MG63 (cell line): Measurements from ENCODE around the gene AGT. TPM values are rescaled to one million over a fixed set of nuclear protein-coding genes. Genes with fewer than 3 reads are reported as not detected.
"Not testable (repeated sequence)": the region's sequence is repeated elsewhere in the genome, so short reads cannot be mapped to it uniquely, and the experiment has no call there.

Experiments
- DNase-seq: peaks from one replicate; pipeline ENCODE4 v3.0.0-alpha.2; 2020
- H3K27me3 ChIP-seq: fragments of 250-450 bp; sonication (Bioruptor Pico); 2 replicates; pipeline ENCODE4 v1.5.1; 2020; ENCODE audit warnings: mild to moderate bottlenecking, moderate library complexity
- H3K36me3 ChIP-seq: fragments of 250-450 bp; sonication (Bioruptor Pico); 2 replicates; pipeline ENCODE4 v1.5.1; 2020; ENCODE audit warnings: mild to moderate bottlenecking, moderate library complexity
- H3K4me3 ChIP-seq: fragments of 250-450 bp; sonication (Bioruptor Pico); 2 replicates; pipeline ENCODE4 v1.5.1; 2020; ENCODE audit warnings: mild to moderate bottlenecking, moderate library complexity
- H3K9me3 ChIP-seq: fragments of 250-450 bp; sonication (Bioruptor Pico); 2 replicates; pipeline ENCODE4 v1.5.1; 2020; ENCODE audit warnings: mild to moderate bottlenecking, moderate library complexity
- total RNA-seq: library from RNA; depleted of rRNA; stranded (reverse); fragments of >200 nt; shearing (Covaris generic); gene quantifications from 2 replicates; pipeline ENCODE4 v1.2.3, GENCODE V29; 2014; ENCODE audit warnings: low replicate concordance

The AGT gene
- total RNA-seq, 1 experiment from 2014 or later: not detected

- DNase-seq: no peak
Observed at GRCh38 chr1:230702934-230703678, 10.8 kb downstream of the AGT start.

GRCh38 chr1:230701895-230702768, 11.8 kb downstream of the AGT start:
- no peaks in the 10 kb centered on the region for H3K36me3 ChIP-seq
- H3K4me3 ChIP-seq: no peak overlapping the region
- no peak for DNase-seq
- no peaks in the 10 kb centered on the region for H3K9me3 ChIP-seq
- no peaks in the 10 kb centered on the region; the same call in 1 of the 2 replicates for H3K27me3 ChIP-seq

More at GRCh38 chr1:230702934-230703678, 10.8 kb downstream of the AGT start:
- no peak overlapping the region for H3K4me3 ChIP-seq
- no peaks in the 10 kb centered on the region; the same call in 1 of the 2 replicates for H3K27me3 ChIP-seq
- no peaks in the 10 kb centered on the region for H3K36me3 ChIP-seq
- H3K9me3 ChIP-seq: no peaks in the 10 kb centered on the region

DNA sequence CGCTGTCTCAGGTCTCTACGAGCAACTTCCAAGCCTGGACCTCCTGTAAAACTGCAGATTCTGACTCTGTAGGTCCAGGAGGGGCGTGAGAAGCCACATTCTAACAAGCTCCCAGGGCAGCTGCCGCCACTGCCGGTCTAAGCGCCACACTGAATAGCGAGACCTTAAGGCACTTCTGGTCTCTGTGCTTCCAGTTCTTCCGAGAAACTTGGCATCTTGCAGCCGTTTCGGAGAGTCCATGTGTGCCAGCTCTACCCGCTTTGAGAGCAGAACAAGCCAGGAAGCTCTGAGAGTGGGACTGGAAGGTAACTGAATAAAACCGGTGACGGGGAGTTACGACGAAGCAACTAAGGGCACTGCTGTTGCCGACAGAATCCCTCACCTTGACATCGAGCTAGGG, 12.5 kb downstream of the AGT start:
- Histone ChIP-seq H3K36me3 (no peaks in the 10 kb centered on the region), H3K9me3 (no peaks in the 10 kb centered on the region), H3K27me3 (no peaks in the 10 kb centered on the region; the same call in 1 of the 2 replicates), H3K4me3 (no peak overlapping the region)
- DNase-seq: no peak

DNA sequence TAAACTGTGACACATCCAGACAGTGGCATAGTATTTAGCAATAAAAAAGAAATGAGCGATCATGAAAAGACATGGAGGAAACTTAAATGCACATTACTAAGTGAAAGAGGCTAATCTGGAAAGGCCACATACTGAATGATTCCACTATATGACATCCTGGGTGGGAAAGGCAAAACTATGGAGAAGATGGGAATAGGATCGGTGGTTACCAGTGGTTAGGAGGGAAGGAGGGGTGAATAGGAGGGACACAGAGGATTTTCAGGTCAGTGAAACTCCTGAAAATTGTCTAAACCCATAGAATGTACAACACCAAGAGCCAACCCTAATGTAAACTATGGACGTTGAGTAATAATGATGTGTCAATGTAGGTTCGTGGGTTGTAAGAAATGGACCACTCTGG, 13.8 kb downstream of the AGT start:
- H3K9me3 ChIP-seq: no peaks in the 10 kb centered on the region
- DNase-seq: no peak
- no peaks in the 10 kb centered on the region for H3K36me3 ChIP-seq
- H3K27me3 ChIP-seq: no peaks in the 10 kb centered on the region; the same call in 1 of the 2 replicates
- no peak overlapping the region for H3K4me3 ChIP-seq

DNA sequence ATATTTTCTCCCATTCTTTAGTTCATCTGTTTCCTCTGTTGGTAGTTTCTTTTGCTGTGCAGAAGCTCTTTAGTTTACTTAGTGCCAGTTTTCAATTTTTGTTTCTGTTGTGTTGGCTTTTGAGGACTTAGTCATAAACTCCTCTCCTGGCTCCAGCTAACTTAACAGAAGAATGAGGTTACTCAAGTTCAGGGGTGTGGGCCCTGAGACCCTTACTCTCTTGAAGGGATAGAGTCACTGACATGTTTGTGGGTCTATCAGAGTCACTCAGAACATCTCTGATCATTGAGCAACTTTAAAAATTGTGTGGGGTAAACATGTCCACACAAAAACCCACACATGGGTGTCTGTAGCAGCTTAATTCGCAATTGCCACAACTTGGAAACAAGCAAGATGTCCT, 14.2 kb downstream of the AGT start:
- no peak overlapping the region for H3K4me3 ChIP-seq
- H3K27me3 ChIP-seq: no peaks in the 10 kb centered on the region; the same call in 1 of the 2 replicates
- H3K9me3 ChIP-seq: no peaks in the 10 kb centered on the region
- H3K36me3 ChIP-seq: no peaks in the 10 kb centered on the region
- no peak for DNase-seq

- not testable (repeated sequence) for H3K9me3 ChIP-seq
Observed at GRCh38 chr1:230698964-230699363, 15.0 kb downstream of the AGT start.

GRCh38 chr1:230698130-230698529, 15.8 kb downstream of the AGT start:
- H3K9me3 ChIP-seq: no peaks in the 10 kb centered on the region
- no peaks in the 10 kb centered on the region; the same call in 1 of the 2 replicates for H3K27me3 ChIP-seq
- H3K36me3 ChIP-seq: peaks cover 9% of the 10 kb centered on the region
- no peak for DNase-seq
- no peak overlapping the region for H3K4me3 ChIP-seq

More at GRCh38 chr1:230698964-230699363, 15.0 kb downstream of the AGT start:
- H3K4me3 ChIP-seq, H3K36me3 ChIP-seq, H3K27me3 ChIP-seq, DNase-seq: not testable (repeated sequence)

GRCh38 chr1:230696722-230697437, 17.0 kb downstream of the AGT start:
- Histone ChIP-seq H3K36me3 (peaks cover 12% of the 10 kb centered on the region), H3K27me3 (no peaks in the 10 kb centered on the region; the same call in 1 of the 2 replicates), H3K4me3 (no peak overlapping the region), H3K9me3 (no peaks in the 10 kb centered on the region)
- DNase-seq: no peak

DNA sequence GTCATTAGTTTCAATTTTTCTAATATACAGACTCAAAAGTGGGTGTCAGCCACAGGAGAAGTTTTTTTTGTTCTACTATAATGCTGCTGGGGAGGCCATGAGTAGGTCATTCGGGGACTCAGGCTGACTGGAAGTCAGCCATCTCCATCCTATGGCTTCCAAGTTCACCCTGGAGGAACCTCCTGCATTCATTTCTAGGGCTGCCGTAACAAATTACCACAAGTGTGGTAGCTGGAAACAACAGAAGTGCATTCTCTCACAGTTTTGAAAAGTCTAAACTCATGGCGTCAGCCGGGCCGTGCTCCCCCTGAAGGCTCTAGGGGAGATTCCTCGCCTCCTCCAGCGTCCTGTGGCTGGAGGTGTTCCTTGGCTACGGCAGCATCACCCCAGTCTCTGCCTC, 17.7 kb downstream of the AGT start:
- no peak overlapping the region for H3K4me3 ChIP-seq
- H3K9me3 ChIP-seq: no peaks in the 10 kb centered on the region
- H3K27me3 ChIP-seq: no peaks in the 10 kb centered on the region
- peaks cover 18% of the 10 kb centered on the region for H3K36me3 ChIP-seq
- no peak for DNase-seq

DNA sequence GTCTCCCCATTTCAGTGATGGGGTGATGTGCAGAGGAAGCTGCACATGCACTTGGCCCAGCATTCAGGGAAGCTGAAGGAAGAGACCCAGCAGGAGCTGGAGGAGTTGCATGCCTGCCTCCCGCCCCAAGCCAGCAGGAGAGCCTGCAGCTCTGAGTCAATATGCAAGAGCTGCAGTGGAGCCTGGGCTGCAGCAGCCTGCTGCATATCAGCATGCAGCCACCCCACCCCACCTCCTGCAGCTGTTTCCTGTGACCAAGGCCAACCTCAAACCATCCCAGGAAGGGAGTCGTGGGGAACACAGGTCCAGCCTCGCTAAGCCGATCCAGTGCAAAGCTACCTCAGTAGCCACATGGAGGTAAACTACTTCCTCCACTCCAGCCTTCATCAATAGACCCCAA, 18.9 kb downstream of the AGT start:
- H3K36me3 ChIP-seq: peaks cover 30% of the 10 kb centered on the region
- H3K27me3 ChIP-seq: no peaks in the 10 kb centered on the region
- no peak overlapping the region for H3K4me3 ChIP-seq
- no peaks in the 10 kb centered on the region for H3K9me3 ChIP-seq
- no peak for DNase-seq

- Histone ChIP-seq H3K36me3 (peaks cover 34% of the 10 kb centered on the region), H3K27me3 (no peaks in the 10 kb centered on the region), H3K4me3 (no peak overlapping the region), H3K9me3 (no peaks in the 10 kb centered on the region)
- no peak for DNase-seq
Observed at GRCh38 chr1:230694464-230694863, 19.5 kb downstream of the AGT start.

GRCh38 chr1:230693777-230694176, 20.1 kb downstream of the AGT start:
- Histone ChIP-seq H3K36me3 (peaks cover 36% of the 10 kb centered on the region), H3K4me3 (no peak overlapping the region), H3K27me3 (no peaks in the 10 kb centered on the region), H3K9me3 (no peaks in the 10 kb centered on the region)
- no peak for DNase-seq

- Histone ChIP-seq H3K4me3 (no peak overlapping the region), H3K36me3 (peaks cover 39% of the 10 kb centered on the region), H3K9me3 (no peaks in the 10 kb centered on the region), H3K27me3 (no peaks in the 10 kb centered on the region)
- no peak for DNase-seq
Observed at GRCh38 chr1:230693221-230693620, 20.7 kb downstream of the AGT start.

DNA sequence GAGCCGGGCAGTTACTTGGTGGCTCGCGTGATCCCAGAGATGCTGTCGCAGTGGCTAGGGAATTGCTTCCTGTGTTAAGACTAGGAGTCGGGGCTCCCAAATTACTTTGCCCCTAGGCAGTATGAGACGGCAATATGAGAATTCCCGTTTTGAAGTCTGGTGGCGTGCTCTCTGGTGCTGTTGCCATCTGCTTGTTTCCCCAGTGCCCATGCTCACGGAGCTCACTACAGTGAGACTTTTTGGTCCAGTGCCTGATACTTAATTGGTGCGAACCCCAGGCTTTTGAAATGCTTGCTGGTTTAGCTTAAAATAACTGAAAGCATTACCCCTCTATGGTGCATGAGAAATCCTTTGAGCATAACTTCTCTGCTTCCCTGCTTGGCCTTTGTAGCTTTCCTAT, 22.3 kb downstream of the AGT start:
- H3K9me3 ChIP-seq: no peaks in the 10 kb centered on the region
- H3K4me3 ChIP-seq: no peak overlapping the region
- peaks cover 53% of the 10 kb centered on the region for H3K36me3 ChIP-seq
- no peak for DNase-seq
- no peaks in the 10 kb centered on the region for H3K27me3 ChIP-seq

- Histone ChIP-seq H3K36me3 (peaks cover 67% of the 10 kb centered on the region), H3K27me3 (no peaks in the 10 kb centered on the region), H3K9me3 (no peaks in the 10 kb centered on the region), H3K4me3 (no peak overlapping the region)
- DNase-seq: no peak
Observed at GRCh38 chr1:230690101-230690500, 23.8 kb downstream of the AGT start.

GRCh38 chr1:230686747-230687146, 27.2 kb downstream of the AGT start:
- Histone ChIP-seq H3K36me3 (peaks cover 76% of the 10 kb centered on the region), H3K27me3 (no peaks in the 10 kb centered on the region), H3K9me3 (no peaks in the 10 kb centered on the region), H3K4me3 (no peak overlapping the region)
- DNase-seq: no peak

- Histone ChIP-seq H3K4me3 (no peak overlapping the region), H3K27me3 (no peaks in the 10 kb centered on the region), H3K9me3 (no peaks in the 10 kb centered on the region), H3K36me3 (peaks cover 58% of the 10 kb centered on the region)
- no peak for DNase-seq
Observed at GRCh38 chr1:230684998-230685397, 28.9 kb downstream of the AGT start.
